ENCODE data around the gene TSPAN11. TPM values are rescaled to one million over a fixed set of nuclear protein-coding genes. Genes with fewer than 3 reads are reported as not detected.

TSPAN11 gene
- total RNA-seq, 1 donor from 2014 or later = not detected

DNA sequence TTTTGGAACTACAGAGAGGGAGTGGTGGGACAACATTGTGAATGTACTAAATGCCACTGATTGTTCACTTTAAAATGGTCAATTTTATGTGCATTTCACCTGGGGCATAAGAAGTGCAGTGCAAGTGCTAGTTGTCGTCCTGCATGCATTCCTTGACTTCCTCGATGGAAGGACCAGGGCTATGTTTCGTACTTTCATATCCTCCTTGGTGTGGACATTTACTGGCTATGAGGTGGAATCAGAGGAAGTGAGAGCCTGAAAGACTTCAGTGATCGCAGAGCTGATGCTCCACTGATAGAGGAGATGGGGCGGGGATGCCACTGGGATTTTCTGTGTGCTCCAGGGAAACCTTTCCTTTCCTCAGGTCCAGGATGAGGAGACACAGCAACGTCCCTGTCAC is 93.0 kb downstream of the TSPAN11 start:
- no peak overlapping the region for H3K4me3 ChIP-seq (ENCODE audit: low read depth, low read length)
- H3K36me3 ChIP-seq (ENCODE audit: control insufficient read depth, insufficient read depth, low read length) = no peaks in the 10 kb centered on the region
- no peaks in the 10 kb centered on the region for H3K27me3 ChIP-seq (ENCODE audit: control insufficient read depth, insufficient read depth, low read length)
- no peak for FAIRE-seq
- no peak for DNase-seq (ENCODE audit: low read depth)
- TF ChIP-seq, protein P1, sequence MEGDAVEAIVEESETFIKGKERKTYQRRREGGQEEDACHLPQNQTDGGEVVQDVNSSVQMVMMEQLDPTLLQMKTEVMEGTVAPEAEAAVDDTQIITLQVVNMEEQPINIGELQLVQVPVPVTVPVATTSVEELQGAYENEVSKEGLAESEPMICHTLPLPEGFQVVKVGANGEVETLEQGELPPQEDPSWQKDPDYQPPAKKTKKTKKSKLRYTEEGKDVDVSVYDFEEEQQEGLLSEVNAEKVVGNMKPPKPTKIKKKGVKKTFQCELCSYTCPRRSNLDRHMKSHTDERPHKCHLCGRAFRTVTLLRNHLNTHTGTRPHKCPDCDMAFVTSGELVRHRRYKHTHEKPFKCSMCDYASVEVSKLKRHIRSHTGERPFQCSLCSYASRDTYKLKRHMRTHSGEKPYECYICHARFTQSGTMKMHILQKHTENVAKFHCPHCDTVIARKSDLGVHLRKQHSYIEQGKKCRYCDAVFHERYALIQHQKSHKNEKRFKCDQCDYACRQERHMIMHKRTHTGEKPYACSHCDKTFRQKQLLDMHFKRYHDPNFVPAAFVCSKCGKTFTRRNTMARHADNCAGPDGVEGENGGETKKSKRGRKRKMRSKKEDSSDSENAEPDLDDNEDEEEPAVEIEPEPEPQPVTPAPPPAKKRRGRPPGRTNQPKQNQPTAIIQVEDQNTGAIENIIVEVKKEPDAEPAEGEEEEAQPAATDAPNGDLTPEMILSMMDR (IDR thresholded peaks at IDR 0.05; ENCODE audit: insufficient read depth, low read length, severe bottlenecking) = no peak

DNA sequence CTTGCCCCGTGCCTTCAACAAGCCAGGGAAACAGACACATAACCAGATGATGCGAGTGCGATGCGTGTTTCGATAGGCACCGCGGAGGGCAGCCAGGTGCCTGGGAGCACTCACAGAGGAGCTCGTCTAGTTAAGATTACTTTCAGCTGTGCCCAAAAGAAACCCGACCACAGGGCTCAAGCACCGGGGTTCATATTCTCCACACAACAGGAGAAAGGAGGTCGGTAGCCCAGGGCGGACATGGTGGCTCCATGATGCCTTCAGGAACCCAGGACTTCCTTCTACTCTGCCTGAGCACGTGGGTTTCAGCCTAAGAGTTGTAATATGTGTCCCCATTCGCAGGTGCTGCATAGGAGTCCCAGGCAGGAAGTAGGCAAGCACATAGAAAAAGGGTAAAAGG is 93.4 kb downstream of the TSPAN11 start:
- TF ChIP-seq, protein P1 (IDR thresholded peaks at IDR 0.05; ENCODE audit: insufficient read depth, low read length, severe bottlenecking) = no peak
- H3K4me3 ChIP-seq (ENCODE audit: low read depth, low read length) = no peak overlapping the region
- no peak for DNase-seq (ENCODE audit: low read depth)
- H3K27me3 ChIP-seq (ENCODE audit: control insufficient read depth, insufficient read depth, low read length) = no peaks in the 10 kb centered on the region
- no peak for FAIRE-seq
- H3K36me3 ChIP-seq (ENCODE audit: control insufficient read depth, insufficient read depth, low read length) = no peaks in the 10 kb centered on the region

DNA sequence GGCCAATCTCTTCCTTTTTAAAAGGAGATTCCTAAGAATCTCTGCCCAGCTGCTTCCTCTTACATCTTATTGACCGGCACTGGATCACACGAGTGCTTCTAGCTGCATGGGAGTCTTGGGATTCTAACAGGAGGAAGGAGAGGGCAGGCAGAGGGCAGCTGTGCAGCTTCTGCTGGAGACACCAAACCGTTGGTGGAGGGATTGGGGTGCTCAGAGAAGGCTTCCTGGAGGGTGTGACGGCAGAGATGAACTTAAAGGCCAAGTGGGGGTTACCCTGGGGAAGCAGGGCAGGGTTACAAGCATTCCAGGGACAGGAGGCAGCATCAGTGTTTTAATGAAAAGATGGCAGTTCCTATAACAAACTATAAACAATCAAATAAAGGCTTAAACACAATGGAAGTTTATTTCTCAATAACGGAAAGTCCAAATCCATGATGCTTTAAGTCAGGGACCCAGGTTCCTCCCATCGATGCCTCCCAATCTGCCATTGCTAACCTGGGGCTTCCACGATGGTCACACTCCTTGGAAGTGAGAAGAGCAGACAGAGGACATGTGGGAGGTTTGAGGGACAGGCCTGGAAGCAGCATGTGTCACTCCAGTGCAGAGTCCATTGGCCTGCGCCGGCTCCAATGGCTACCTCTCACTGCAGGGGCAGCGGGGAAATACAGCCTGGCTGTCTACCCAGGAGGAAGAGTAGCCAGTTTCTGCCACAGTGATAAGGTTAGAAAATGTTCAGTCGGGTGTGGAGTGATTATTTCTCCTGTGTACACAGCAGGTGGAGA is 94.0 kb downstream of the TSPAN11 start:
- DNase-seq (ENCODE audit: low read depth) (no peak), FAIRE-seq (no peak)
- TF ChIP-seq, protein P1 (IDR thresholded peaks at IDR 0.05; ENCODE audit: insufficient read depth, low read length, severe bottlenecking) = no peak
- Histone ChIP-seq H3K4me3 (ENCODE audit: low read depth, low read length) (no peak overlapping the region), H3K27me3 (ENCODE audit: control insufficient read depth, insufficient read depth, low read length) (no peaks in the 10 kb centered on the region), H3K36me3 (ENCODE audit: control insufficient read depth, insufficient read depth, low read length) (no peaks in the 10 kb centered on the region)

DNA sequence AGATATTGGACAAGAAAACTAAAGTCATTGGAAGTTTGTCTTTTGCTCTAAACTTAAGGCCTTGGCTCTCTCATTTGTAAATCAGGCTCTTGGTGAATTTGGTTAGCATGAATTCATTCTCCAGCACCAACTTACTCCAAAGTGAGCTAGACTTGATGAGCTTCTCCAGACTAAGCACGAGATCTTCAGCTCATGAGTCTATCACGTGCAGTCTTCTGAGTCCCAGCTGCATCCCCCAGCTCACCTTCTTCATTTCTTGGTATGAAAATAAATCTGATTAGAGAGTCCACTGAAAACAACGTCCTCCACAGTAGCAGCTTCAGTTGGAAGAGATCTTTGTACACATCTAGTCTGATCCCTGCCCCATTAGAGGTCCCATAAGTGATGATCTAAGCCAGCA is 94.6 kb downstream of the TSPAN11 start:
- no peaks in the 10 kb centered on the region for H3K27me3 ChIP-seq (ENCODE audit: control insufficient read depth, insufficient read depth, low read length)
- no peak for FAIRE-seq
- TF ChIP-seq, protein P1 (IDR thresholded peaks at IDR 0.05; ENCODE audit: insufficient read depth, low read length, severe bottlenecking) = no peak

GRCh38 chr12:31021809-31022494 is 95.4 kb downstream of the TSPAN11 start:
- Histone ChIP-seq H3K27me3 (ENCODE audit: control insufficient read depth, insufficient read depth, low read length) (no peaks in the 10 kb centered on the region), H3K4me3 (ENCODE audit: low read depth, low read length) (no peak overlapping the region), H3K36me3 (ENCODE audit: control insufficient read depth, insufficient read depth, low read length) (no peaks in the 10 kb centered on the region)
- FAIRE-seq (no peak), DNase-seq (ENCODE audit: low read depth) (no peak)
- TF ChIP-seq, protein P1 (IDR thresholded peaks at IDR 0.05; ENCODE audit: insufficient read depth, low read length, severe bottlenecking) = no peak

More for the DNA sequence above, 94.6 kb downstream of the TSPAN11 start:
- no peaks in the 10 kb centered on the region for H3K36me3 ChIP-seq (ENCODE audit: control insufficient read depth, insufficient read depth, low read length)
- no peak overlapping the region for H3K4me3 ChIP-seq (ENCODE audit: low read depth, low read length)
- DNase-seq (ENCODE audit: low read depth) = no peak
